HG03095 (cell line): ENCODE data around the gene RAD51B.
A peak's percentile ranks its signal among the peaks of the same experiment; 100 is the strongest.

Source experiments
- ATAC-seq: cut with Tn5 transposase; IDR thresholded peaks from one replicate; pipeline ENCODE4 v1.9.1; 2021; ENCODE audit warnings: moderate library complexity; ENCODE audit not compliant: unreplicated experiment

RAD51B gene

DNA sequence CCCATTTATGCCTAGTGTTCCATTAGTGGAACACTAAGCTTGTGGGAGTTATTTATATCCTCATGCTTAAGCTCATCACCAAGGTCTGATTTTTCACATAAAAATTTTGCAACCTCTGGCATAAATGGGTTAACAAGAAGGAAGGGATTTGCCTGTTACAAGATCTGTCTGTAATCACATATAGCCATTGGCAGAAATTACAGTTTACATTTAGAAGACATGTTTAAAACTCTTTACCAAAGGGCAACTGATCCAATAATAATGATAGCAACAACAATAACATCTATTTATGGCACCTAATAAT, 550.4 kb downstream of the RAD51B start:
- ATAC-seq: no peak

DNA sequence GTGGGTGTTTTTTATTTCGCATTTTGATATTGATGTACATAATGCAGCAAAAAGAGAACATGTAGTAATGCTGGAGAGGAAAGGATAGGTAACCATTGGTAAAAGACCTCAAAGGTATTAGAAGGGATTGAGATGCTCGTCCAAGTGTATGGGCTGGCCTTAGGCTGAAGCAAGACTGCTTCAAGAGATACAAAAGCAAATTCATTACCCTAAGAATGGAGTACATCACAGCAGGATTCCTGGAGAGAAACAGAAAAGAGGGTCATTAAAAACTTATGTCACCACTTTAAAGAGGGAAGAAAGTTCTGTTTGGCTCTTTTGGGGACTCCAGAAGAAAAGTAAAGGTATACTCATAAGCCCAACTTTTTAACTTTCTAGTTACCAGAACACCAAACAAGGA, 552.8 kb downstream of the RAD51B start:
- ATAC-seq: no peak

- no peak for ATAC-seq
These were observed 553.6 kb downstream of the RAD51B start for GRCh38 chr14:68373124-68373646.

- ATAC-seq: no peak
These were observed 554.4 kb downstream of the RAD51B start for GRCh38 chr14:68373847-68374444.

DNA sequence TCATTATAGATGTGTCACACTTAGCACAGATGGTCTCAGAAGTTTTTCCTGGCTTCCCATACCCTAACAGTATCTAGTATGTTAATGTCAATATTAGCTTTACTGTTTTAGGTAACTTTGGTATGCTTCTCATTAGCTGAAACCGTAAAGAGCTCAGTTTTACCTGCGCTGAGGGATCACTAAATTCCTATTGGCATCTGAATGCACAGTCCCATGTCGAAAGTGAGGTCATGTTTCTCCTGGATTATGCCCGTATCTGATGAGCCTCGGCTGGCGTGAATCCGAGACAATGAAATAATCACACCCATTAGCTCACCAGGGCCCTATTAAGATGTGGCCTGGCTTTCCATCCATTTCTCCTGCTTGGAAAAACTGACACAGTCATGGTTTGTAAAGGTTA, 555.1 kb downstream of the RAD51B start:
- no peak for ATAC-seq

- no peak for ATAC-seq
These were observed 555.8 kb downstream of the RAD51B start for GRCh38 chr14:68375376-68375775.

- no peak for ATAC-seq
These were observed 556.6 kb downstream of the RAD51B start for GRCh38 chr14:68376067-68376779.

DNA sequence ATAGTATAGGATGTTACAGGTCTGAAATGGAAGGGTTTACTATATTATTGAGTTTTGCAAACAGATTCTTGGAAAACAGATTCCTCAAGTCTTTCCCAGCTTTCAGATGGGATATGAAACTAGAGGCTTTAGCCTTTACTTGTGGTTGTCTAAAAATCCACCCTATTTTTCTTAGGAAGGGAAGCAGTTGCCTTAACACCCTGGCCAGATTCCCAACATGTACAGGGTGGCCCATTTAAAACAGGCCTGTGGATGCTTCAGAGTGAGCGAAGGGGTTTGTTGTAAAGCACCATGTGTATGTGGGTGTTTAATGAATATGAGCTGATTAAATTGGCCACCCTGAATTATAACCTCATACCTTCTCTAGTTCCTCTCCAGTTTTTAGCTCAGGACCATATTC, 557.4 kb downstream of the RAD51B start:
- ATAC-seq: no peak

- no peak for ATAC-seq
These were observed 557.9 kb downstream of the RAD51B start for GRCh38 chr14:68377459-68377858.

- no peak for ATAC-seq
These were observed 560.1 kb downstream of the RAD51B start for GRCh38 chr14:68379510-68380328.

- peak; percentile 64 for ATAC-seq
These were observed 560.8 kb downstream of the RAD51B start for GRCh38 chr14:68380329-68380741.

DNA sequence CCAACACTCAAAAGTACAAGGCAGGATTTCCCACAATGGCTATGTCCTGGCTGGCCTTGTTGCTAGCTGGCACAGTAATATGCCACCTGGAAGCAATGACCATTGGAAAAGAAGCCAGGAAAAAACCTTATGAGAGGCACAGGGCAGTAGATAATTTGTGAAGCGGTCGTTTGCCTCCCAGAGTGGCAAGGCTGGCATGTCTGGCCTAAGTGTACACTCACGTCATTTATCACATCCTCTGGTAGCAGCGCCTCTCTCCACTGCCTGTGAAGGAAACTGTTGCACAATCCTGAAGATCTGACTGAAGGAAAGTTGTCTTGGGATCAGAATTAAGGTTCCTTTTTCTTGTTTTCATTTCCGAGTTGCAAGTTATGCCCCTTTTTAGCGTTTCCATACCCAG, 564.8 kb downstream of the RAD51B start:
- no peak for ATAC-seq

DNA sequence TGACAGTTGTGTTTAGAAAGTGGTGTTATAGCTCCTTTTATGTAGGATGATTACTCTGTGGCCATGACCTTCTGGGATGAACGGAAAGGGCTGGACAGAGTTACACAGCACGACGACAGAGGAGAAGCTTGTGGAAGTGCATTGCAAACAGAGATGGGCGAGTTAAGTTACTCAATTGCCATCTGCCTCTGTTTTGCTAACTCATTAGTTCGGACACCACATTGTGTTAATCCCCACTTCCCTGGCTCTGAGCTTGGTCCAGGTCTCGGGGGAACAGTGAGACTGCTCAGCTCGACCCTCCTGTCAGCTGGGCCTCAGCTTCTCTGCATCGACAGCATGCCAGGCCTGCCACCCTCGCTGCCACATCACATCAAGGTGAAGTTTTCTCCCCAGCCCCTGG, 565.3 kb downstream of the RAD51B start:
- ATAC-seq: no peak

DNA sequence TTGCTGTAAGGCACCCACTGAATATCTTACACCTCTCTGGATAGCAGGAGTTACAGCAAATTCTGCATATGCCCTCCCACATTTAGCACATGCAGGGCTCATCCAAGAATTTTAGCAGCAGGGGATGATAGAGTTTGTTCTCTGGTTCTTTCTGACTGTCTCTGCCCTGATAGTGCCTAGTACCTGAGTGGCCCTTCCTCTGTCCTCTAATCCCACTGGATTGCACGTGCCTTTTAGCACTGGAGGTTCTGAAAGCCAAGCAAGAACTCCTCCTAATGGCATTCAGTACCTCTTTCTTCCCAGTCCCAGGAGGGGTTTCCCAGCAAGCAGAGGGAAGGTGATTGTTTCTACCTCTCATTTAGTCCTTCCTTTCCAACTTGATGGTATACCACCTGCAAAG, 566.9 kb downstream of the RAD51B start:
- no peak for ATAC-seq

DNA sequence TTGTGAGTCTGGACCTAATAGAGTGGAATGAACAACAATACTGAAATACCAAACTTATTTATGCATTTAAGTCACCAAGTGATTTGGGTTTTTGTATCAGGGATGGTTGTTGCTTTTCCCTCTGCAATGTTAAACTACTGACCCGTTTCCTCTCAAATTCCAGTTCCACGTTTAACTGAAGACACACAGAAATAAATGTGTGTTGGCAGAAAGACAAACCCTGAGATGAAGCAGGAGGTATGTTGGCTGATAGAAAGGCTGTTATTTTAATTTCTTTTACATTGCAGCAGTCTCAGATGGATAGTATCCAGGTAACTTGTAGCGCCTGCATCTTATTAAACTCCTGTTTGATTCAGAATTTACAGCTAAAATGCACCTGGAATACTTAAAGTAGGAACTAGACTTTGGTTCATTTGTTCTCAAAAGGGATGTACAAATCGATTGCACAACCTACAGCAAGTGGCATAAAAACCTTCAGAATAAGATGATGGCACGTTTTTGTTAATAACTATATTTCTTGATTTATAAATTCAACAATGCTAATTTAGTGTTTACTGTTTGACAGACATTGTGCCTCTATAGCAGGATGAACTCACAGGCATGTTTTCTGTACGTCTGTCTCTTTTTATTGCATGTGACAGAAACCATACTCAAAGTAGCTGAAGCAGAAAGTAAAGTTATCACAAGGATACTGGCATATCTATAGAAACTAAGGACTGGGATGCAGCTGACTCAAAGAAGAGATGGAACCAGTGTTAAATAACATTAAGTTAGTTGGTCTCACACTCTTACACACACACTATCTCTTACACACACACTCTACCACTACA, 567.6 kb downstream of the RAD51B start:
- no peak for ATAC-seq

- no peak for ATAC-seq
These were observed 570.4 kb downstream of the RAD51B start for GRCh38 chr14:68389943-68390342.

DNA sequence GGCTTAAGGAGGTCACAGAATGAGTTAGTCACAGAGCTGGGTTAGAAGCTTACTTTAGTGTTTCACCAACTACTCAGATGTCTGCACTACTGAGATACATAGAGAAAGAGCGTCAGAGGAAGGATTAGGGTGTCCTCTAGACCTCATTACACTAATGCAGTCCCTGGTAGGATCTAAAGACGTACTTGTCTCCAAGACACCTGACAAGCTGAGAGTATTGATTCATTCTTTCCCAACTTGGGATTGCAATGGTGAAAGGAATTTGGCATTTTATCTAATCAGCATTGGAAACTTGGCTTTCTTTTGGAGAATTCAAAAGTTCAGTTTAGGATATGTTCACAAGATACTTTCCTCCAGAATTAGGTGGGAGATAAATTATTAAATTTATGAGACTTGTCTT, 571.2 kb downstream of the RAD51B start:
- ATAC-seq: no peak

DNA sequence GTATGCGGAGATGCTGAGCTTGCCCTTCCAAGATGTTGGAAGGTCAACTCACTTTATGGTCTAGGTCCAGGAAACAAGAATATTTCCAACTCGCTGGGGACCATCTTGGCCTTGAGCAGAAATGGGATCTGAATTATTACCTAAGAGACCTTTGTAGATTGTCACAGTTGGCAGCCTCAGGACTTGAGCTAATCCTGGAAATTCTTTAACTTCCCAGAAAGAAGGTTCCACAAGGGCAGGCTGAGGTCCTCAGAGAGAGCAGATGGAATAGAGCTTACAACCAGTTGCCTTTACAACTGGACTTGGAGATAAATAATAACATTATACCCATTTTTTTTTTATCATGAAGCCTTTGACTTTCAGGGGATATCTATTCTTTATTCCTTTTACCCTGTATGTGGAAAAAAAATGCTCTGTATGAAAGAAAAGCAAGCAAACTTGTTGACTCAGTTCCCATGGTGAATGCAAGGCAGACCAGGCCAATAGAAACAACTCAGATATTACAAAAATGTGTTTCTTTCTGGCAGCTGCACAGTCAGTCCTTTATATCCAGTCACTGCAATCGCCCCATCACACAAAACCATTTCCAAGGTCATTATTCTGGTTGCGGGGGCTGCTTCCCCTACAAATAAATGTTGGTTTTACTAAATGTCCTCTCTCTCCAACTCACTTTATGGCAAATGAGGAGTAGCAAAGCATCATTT, 571.9 kb downstream of the RAD51B start:
- no peak for ATAC-seq

- no peak for ATAC-seq
These were observed 573.0 kb downstream of the RAD51B start for GRCh38 chr14:68392393-68393141.

- no peak for ATAC-seq
These were observed 573.7 kb downstream of the RAD51B start for GRCh38 chr14:68393259-68393658.
